Measurements from ENCODE around the gene SPG7. TPM values are rescaled to one million over a fixed set of nuclear protein-coding genes. Genes with fewer than 3 reads are reported as not detected.

Gene SPG7
- total RNA-seq, 1 experiment from 2014 or later, result 141 TPM

DNA sequence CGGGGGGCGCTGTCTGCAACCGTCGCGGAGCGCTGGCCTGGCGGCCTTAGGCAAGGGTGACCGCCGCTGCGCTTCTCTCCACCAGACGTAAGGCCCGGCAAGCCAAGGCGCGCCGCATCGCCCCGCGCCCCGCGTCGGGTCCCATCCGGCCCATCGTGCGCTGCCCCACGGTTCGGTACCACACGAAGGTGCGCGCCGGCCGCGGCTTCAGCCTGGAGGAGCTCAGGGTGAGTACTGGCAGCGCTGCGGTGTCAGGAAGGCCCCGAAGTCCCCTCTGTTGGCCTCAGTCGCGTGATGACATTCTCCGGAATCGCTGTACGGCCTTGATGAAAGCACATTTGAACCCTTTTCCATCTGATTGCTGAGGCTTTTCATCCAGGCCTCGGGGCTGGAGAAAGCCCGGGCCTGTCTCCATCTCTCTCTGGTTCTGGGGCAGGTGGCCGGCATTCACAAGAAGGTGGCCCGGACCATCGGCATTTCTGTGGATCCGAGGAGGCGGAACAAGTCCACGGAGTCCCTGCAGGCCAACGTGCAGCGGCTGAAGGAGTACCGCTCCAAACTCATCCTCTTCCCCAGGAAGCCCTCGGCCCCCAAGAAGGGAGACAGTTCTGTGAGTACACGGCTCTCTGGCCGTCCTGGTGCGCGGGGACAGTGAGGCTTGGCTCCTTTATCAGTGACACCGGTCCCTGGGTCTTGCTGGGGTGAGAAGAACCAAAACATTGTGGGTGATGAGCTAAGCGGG is 53.1 kb downstream of the SPG7 start:
- 0 out of 2 replicates have a peak, but pooled peaks have one; percentile 4 for TF ChIP-seq GABPB1 (CRISPR knock-in tag; IDR thresholded peaks at IDR 0.05)
- TF ChIP-seq FOXP1 (CRISPR knock-in tag; IDR thresholded peaks at IDR 0.05; ENCODE audit: borderline replicate concordance), result no peak
- no peaks in the 10 kb centered on the region for H3K9me3 Mint-ChIP-seq
- H3K27ac Mint-ChIP-seq, result peak overlapping the region; percentile 96
- peaks cover 40% of the 10 kb centered on the region for H3K36me3 Mint-ChIP-seq
- ATAC-seq, result no peak
- no peaks in the 10 kb centered on the region; the same call in 1 of the 2 replicates for H3K27me3 Mint-ChIP-seq (ENCODE audit: low read depth)
- POLR2A ChIA-PET, result interaction anchor here (0.6 kb wide), 1 partner anchor 212 kb away, joined by 4 read pairs; no protein-coding TSS in a partner anchor
- DNase-seq (ENCODE audit: low spot score), result no peak
- CTCF ChIA-PET, result no interaction called here
- peaks cover 48% of the 10 kb centered on the region for H3K4me1 Mint-ChIP-seq
- H3K4me3 Mint-ChIP-seq, result peak overlapping the region; percentile 99

GRCh38 chr16:89561884-89562599 is 53.8 kb downstream of the SPG7 start:
- H3K4me1 Mint-ChIP-seq, result peaks cover 50% of the 10 kb centered on the region
- H3K27me3 Mint-ChIP-seq (ENCODE audit: low read depth), result no peaks in the 10 kb centered on the region; the same call in 1 of the 2 replicates
- POLR2A ChIA-PET, result no interaction called here
- DNase-seq (ENCODE audit: low spot score) (no peak), ATAC-seq (no peak)
- H3K9me3 Mint-ChIP-seq, result no peaks in the 10 kb centered on the region
- H3K27ac Mint-ChIP-seq, result peak overlapping the region; percentile 96
- H3K36me3 Mint-ChIP-seq, result peaks cover 35% of the 10 kb centered on the region
- no peak for TF ChIP-seq NFE2L1 (CRISPR knock-in tag; IDR thresholded peaks at IDR 0.05)
- TF ChIP-seq, protein P1, sequence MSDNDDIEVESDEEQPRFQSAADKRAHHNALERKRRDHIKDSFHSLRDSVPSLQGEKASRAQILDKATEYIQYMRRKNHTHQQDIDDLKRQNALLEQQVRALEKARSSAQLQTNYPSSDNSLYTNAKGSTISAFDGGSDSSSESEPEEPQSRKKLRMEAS (CRISPR knock-in tag; IDR thresholded peaks at IDR 0.05), result no peak
- TF ChIP-seq ZNF317 (CRISPR knock-in tag; IDR thresholded peaks at IDR 0.05; ENCODE audit: borderline replicate concordance, low read depth), result no peak
- no peak for TF ChIP-seq MXD4 (CRISPR knock-in tag; IDR thresholded peaks at IDR 0.05; ENCODE audit: borderline replicate concordance)
- TF ChIP-seq GABPB1 (CRISPR knock-in tag; IDR thresholded peaks at IDR 0.05), result no peak
- no peak for TF ChIP-seq SOX15 (CRISPR knock-in tag; IDR thresholded peaks at IDR 0.05)
- TF ChIP-seq RORB (CRISPR knock-in tag; IDR thresholded peaks at IDR 0.05), result no peak
- TF ChIP-seq SMAD3 (CRISPR knock-in tag; IDR thresholded peaks at IDR 0.05; ENCODE audit: borderline replicate concordance), result no peak
- TF ChIP-seq, protein P2, sequence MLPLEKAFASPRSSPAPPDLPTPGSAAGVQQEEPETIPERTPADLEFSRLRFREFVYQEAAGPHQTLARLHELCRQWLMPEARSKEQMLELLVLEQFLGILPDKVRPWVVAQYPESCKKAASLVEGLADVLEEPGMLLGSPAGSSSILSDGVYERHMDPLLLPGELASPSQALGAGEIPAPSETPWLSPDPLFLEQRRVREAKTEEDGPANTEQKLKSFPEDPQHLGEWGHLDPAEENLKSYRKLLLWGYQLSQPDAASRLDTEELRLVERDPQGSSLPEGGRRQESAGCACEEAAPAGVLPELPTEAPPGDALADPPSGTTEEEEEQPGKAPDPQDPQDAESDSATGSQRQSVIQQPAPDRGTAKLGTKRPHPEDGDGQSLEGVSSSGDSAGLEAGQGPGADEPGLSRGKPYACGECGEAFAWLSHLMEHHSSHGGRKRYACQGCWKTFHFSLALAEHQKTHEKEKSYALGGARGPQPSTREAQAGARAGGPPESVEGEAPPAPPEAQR (CRISPR knock-in tag; IDR thresholded peaks at IDR 0.05), result no peak
- peak overlapping the region; percentile 99 for H3K4me3 Mint-ChIP-seq
- CTCF ChIA-PET, result no interaction called here

GRCh38 chr16:89562939-89563338 is 54.7 kb downstream of the SPG7 start:
- POLR2A ChIA-PET, result no interaction called here

DNA sequence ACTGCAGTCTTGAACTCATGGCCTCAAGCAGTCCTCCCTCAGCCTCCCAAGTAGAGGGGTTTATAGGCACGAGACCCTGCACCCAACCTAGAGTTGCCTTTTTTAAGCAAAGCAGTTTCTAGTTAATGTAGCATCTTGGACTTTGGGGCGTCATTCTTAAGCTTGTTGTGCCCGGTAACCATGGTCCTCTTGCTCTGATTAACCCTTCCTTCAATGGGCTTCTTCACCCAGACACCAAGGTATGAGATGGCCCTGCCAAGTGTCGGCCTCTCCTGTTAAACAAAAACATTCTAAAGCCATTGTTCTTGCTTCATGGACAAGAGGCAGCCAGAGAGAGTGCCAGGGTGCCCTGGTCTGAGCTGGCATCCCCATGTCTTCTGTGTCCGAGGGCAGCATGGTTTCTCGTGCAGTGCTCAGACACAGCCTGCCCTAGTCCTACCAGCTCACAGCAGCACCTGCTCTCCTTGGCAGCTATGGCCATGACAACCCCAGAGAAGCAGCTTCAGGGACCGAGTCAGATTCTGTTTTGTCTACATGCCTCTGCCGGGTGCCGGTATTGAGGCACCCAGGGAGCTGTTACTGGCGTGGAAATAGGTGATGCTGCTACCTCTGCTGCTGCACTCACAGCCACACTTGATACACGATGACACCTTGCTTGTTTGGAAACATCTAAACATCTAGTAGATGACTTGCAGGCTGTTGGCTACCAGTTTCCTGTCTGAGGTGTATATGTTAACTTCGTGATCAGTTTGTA is 55.6 kb downstream of the SPG7 start:
- ChIA-PET POLR2A (interaction anchor here (2.0 kb wide), 1 partner anchor 136 kb away, joined by 7 read pairs; no protein-coding TSS in a partner anchor), CTCF (no interaction called here)
- Mint-ChIP-seq H3K27me3 (ENCODE audit: low read depth) (no peaks in the 10 kb centered on the region; the same call in 1 of the 2 replicates), H3K4me3 (peak overlapping the region; percentile 99), H3K4me1 (peaks cover 52% of the 10 kb centered on the region), H3K27ac (peak overlapping the region; percentile 96), H3K9me3 (no peaks in the 10 kb centered on the region), H3K36me3 (peaks cover 33% of the 10 kb centered on the region)
- no peak for DNase-seq (ENCODE audit: low spot score)
- ATAC-seq, result no peak
- TF ChIP-seq NFATC4 (CRISPR knock-in tag; IDR thresholded peaks at IDR 0.05) (peak; percentile 40; the same call in 1 of the 2 replicates), ZNF671 (CRISPR knock-in tag; IDR thresholded peaks at IDR 0.05) (peak; percentile 31; the same call in 1 of the 2 replicates)
- TF ChIP-seq, protein P3, sequence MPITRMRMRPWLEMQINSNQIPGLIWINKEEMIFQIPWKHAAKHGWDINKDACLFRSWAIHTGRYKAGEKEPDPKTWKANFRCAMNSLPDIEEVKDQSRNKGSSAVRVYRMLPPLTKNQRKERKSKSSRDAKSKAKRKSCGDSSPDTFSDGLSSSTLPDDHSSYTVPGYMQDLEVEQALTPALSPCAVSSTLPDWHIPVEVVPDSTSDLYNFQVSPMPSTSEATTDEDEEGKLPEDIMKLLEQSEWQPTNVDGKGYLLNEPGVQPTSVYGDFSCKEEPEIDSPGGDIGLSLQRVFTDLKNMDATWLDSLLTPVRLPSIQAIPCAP (CRISPR knock-in tag; IDR thresholded peaks at IDR 0.05), result no peak

More at GRCh38 chr16:89562939-89563338, 54.7 kb downstream of the SPG7 start:
- CTCF ChIA-PET, result no interaction called here
- no peaks in the 10 kb centered on the region; the same call in 1 of the 2 replicates for H3K27me3 Mint-ChIP-seq (ENCODE audit: low read depth)
- peaks cover 52% of the 10 kb centered on the region for H3K4me1 Mint-ChIP-seq
- peaks cover 33% of the 10 kb centered on the region for H3K36me3 Mint-ChIP-seq
- TF ChIP-seq SMAD3 (CRISPR knock-in tag; IDR thresholded peaks at IDR 0.05; ENCODE audit: borderline replicate concordance), result no peak
- TF ChIP-seq CREB1 (CRISPR knock-in tag; IDR thresholded peaks at IDR 0.05), result no peak
- TF ChIP-seq ZNF232 (CRISPR knock-in tag; IDR thresholded peaks at IDR 0.05), result no peak
- 0 out of 2 replicates have a peak, but pooled peaks have one; percentile 30 for TF ChIP-seq NFATC4 (CRISPR knock-in tag; IDR thresholded peaks at IDR 0.05)
- peak overlapping the region; percentile 99 for H3K4me3 Mint-ChIP-seq
- DNase-seq (ENCODE audit: low spot score), result no peak
- H3K9me3 Mint-ChIP-seq, result no peaks in the 10 kb centered on the region
- H3K27ac Mint-ChIP-seq, result peak overlapping the region; percentile 96
- no peak for ATAC-seq

All from WTC11 (cell line).